HG03520 (cell line): ENCODE results near the gene CERS6.
"Not testable (repeated sequence)": the region's sequence is repeated elsewhere in the genome, so short reads cannot be mapped to it uniquely, and the experiment has no call there.

ENCODE experiments used
- ATAC-seq: cut with Tn5 transposase; IDR thresholded peaks from one replicate; pipeline ENCODE4 v1.9.1; 2021; ENCODE audit warnings: mild to moderate bottlenecking, moderate library complexity; ENCODE audit not compliant: unreplicated experiment

Gene CERS6

GRCh38 chr2:168791140-168791539 is 335.1 kb downstream of the CERS6 start:
- ATAC-seq: not testable (repeated sequence)

- ATAC-seq: no peak
Measured at GRCh38 chr2:168793596-168793995, 337.5 kb downstream of the CERS6 start.

GRCh38 chr2:168794968-168795367 is 338.9 kb downstream of the CERS6 start:
- no peak for ATAC-seq

DNA sequence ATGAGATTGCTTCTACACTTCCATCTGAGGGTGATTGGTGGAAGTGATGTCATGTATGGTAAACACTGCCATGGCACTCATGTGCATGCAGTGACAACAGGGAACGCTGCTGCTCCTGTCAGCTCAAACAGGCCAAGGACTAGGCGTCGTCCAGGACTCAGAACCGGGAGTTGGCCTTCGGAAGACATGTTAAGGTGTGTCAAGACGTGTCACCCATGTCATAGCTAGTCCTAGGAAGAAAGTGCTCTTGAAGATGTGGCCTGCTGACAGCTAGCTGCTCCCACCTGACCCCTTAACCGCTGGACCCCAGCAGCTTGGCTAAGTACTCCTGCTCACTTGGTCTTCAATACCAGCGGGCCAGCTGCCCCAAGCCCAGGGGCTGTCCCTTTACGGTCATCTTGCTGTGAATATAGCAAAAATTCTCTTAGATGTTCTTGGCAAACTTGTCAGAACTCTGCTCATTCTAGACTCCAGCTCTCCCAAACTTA is 340.1 kb downstream of the CERS6 start:
- ATAC-seq: no peak

GRCh38 chr2:168796583-168797285 is 340.7 kb downstream of the CERS6 start:
- ATAC-seq: no peak

DNA sequence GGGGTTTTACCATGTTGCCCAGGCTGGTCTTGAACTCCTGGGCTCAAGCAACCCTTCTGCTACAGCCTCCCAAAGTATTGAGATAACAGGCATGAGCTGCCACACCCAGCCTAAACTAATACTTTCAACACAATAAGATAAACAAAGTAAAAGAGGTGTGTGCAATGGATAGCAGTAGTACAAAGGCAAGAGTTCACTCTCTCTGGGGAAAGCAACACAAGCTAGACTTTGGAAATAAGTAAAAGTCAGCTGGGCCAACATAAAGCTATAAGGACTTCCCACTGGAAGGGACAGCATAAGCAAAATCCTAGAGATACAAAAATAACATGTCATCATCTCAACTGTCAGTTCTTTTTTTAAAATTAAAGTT is 341.2 kb downstream of the CERS6 start:
- no peak for ATAC-seq

- no peak for ATAC-seq
Measured at GRCh38 chr2:168798076-168798887, 342.2 kb downstream of the CERS6 start.

GRCh38 chr2:168798888-168799410 is 342.9 kb downstream of the CERS6 start:
- no peak for ATAC-seq

DNA sequence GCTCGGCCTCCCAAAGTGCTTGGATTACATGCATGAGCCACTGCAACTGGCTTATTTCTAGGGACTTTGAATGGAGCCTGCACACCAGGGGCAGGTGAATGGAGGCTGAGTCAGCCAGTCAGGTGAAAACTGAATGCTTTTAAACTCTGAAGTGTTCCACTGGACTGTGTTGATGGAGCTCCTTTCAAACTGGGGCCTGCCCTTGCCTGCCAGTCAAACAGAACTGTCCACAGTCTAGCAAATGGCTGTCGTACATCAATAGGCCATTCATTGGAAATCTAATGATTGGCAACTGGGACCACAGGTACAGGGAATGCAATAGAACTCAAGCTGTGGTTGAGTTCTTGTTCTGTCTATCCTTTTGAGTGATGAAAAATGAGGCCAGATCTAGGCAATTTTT is 345.4 kb downstream of the CERS6 start:
- no peak for ATAC-seq

GRCh38 chr2:168801961-168802858 is 346.1 kb downstream of the CERS6 start, which contains the start of gene NOSTRIN:
Gene NOSTRIN (plus strand): TSS chr2:168802637. CDS start chr2:168802647, 10 bp downstream.
- no peak for ATAC-seq

- no peak for ATAC-seq
Measured at GRCh38 chr2:168802859-168803725, 347.0 kb downstream of the CERS6 start.

DNA sequence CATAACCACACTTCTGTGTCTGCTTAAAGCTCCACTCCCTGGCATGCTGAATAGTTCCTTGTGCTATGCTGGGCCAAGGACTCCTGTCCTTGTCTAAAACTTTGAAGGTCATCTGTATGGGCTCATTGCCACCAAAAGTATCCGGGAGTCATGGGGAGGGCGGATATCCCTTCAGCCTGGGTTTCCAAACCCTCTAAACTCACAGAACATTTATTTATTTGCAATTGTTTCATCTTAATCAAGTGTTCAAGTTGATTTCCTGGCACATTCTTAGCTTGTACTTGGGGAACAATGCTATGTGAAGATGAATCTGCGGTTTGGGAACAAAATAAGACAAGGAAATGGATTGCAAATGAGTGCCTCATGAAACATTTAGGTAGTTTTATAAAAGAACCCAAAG is 348.1 kb downstream of the CERS6 start:
- ATAC-seq: no peak

DNA sequence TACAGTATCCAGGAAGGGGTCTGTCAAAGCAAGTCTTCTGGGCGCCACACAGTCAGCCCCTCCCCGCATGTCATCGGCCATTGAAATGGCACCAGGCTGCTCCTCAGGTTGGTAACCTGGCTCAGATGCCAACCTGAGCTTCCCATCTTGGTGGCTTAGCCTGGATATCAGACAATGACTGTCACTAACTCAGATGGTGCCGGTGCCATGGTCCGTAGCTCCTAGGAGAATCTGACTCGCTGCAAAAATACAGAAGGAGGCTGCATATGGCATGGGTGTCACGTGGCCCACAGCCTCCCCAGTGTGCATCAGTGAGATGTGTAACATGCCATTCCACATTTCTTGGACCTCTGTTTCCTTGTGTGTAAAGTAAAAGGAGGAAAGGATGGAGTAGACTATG is 349.5 kb downstream of the CERS6 start:
- no peak for ATAC-seq

- no peak for ATAC-seq
Measured at GRCh38 chr2:168809537-168809936, 353.5 kb downstream of the CERS6 start.

- ATAC-seq: no peak
Measured at GRCh38 chr2:168810235-168810634, 354.2 kb downstream of the CERS6 start.

- no peak for ATAC-seq
Measured at GRCh38 chr2:168811696-168812095, 355.6 kb downstream of the CERS6 start.

GRCh38 chr2:168814046-168814445 is 358.0 kb downstream of the CERS6 start:
- no peak for ATAC-seq

GRCh38 chr2:168814939-168815907 is 359.2 kb downstream of the CERS6 start:
- ATAC-seq: no peak

- no peak for ATAC-seq
Measured at GRCh38 chr2:168816369-168816768, 360.3 kb downstream of the CERS6 start.
